NCI-H446 (cell line): ENCODE results near the gene NRG3.

Experiments used
- DNase-seq, 2 experiments: peaks; one replicate each; lab custom pipeline; 2025; lab: John Stamatoyannopoulos, UW

NRG3 gene

DNA sequence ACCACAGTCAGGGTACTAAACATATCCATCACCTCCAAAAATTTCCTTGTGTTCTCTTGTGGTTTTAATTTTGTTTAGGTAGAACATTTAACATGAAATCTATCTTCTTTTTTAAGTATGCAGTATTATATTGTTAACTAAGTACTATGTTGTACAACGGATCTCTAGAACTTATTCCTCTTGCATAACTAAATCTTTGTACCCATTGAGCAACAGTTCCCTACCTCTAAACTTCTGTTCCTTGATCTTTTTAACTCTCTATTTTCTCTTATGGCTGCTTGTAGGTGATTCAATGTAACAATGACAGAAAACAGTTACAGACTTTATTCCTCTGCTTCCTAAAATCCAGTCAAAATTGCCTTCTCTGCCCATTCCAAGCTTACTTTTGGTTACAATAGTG lies 9.9 kb downstream of the NRG3 start:
- no peak for DNase-seq

DNA sequence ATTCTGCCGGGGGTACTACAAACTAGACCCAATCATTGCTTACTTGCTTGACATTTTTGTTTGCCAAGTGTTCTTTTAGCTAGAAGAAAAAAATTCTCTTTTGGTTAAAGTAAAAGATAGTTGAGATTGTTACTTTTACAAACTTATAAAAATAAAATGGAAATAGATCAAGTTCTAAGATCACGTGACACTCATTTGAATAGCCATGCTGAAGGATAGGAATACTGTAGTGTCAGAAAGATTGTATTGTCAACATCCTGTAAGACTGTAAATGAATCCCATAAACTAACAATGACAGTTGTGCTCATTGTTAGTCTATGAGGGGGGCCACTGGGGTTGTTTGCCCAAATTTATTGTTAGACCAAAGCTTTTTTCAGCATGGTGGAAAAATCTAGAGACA lies 10.5 kb downstream of the NRG3 start:
- no peak for DNase-seq

DNA sequence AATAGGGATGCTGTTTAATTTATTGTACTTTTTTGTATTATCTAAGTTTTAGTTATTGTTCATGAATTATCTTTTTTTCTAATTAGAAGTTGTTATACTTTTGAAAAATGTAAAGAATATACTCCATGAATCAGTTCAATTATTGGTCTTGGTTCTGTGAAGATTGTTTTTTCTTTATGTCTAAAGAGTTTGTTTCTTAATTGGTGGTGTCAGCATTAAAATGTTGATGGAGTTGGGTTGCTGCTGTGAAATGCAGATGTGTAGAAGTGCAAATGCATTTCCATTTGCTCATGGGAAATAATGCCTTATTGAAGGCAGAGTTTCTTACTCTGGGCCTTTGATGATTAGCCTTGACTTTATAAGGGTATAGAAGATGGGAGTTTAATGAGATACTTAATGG lies 11.9 kb downstream of the NRG3 start:
- no peak for DNase-seq

DNA sequence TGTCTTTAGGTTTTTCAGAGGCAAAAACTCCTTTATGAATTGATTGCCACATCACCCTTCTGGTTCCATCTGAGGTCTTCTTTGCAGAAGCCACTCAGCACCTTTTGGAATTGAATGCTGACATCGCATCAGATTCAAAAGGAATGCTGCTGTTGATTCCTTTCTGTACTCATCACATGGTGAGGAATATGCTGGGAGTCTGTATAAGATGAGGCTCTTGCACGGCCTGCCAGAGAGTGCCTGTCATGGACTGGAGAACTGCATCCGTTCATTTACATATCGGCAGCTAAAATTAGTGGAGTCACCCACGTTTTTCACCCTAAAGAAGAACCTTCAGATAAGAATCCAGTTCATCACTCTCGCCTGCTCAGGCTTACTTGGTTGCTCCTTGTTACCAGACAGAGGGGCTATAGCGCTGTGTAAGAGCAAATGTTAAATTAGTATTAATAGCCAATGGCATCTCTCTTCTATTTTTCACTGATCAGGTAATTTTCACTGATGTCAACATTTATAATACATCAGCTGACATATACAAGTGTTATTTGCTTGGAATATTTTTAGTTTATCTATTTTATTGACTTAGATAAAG lies 14.3 kb downstream of the NRG3 start:
- DNase-seq, result no peak

DNA sequence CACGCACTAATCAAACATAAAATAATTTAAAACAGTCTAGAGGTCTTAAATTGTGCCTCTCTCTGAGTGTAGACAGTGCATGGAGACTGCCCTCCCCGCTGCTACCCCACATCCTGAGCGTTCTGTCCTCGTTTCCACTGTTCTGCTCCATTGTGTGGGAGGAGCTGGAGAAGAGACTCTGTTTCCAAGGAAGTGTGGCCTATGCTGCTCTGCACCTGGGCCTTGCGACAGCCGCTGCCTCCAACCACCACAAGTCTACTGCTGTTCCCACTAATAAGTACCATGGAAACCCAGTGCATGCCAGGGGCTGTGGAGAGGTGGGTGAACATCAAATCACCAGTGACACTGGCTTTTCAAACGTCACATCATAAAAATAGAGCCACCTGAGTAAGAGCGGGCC lies 19.6 kb downstream of the NRG3 start:
- DNase-seq, result no peak

DNA sequence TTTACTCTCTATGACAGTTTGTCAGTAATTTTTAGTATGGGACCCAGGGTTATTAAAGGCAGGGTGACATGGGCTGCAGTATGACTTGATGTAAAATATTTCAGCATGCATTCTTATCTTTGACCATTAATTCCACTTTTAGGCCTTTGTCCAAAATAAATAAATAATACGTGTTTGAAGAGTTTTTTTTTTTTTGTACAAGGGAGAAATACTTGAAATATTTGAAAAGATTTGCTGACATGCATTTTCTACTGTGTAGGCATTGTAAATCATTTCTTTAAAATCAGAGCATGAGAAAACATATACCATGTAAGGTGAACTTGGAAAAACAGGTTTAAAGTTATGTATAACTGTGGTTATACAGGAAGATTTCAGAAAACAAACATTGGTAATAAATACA lies 23.5 kb downstream of the NRG3 start:
- no peak for DNase-seq

DNA sequence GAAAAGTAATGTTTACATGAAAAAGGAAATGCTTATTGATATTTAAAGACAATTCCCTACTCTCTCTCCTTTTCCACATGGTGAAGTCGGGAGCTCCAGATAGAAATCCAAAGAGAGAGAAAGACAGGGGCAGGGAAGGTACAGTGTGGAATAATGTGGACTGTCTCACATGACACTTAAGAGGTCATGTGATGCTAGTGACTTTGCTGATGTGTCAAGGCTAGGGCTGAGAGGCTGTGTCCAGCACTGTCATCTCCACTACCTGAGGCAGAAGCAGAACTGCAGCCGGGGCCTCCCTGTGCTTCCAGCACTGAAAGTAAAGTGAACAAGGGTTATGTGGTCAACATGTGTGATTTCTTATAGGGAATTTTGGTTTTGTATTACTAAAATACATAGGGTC lies 26.0 kb downstream of the NRG3 start:
- DNase-seq, result no peak

DNA sequence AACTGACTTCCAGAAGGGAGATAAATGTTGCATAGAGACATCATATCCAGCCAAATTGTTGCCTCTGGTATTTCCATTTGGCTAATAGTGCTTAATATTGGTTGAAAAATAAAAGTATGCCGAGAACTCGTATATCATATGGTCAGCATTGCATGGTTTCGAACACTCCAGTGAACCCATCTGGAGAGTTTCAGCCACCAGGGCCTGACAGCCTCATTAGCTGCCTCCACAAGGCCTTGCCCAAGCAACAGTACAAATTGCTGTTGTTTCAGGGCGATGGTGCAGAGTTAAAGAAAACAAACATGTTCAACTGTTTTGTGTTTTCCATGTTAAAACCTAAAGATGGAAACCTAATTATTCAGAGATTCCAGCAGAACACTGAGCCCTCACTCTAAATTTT lies 28.5 kb downstream of the NRG3 start:
- DNase-seq, result peak in 1 of 2 experiments; percentile 49

DNA sequence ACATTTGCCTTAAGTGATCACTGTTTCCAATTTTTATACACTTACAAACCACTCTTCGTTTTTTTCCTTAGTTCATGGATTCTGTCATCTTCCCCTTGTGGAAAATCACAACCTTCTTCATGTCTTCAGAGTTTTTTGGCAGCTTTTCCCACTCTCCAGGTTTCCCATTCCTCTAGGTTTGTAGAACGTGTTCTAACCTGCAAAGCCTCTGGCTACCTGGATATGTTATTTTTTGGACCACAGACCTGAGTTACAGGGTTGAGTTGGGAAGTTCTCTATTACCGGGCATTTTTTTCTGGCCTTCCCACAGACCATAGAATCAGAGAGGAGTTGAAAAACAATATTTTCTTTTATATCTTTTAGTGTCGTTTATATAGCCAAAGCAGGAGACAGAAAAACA lies 30.2 kb downstream of the NRG3 start:
- DNase-seq, result no peak

DNA sequence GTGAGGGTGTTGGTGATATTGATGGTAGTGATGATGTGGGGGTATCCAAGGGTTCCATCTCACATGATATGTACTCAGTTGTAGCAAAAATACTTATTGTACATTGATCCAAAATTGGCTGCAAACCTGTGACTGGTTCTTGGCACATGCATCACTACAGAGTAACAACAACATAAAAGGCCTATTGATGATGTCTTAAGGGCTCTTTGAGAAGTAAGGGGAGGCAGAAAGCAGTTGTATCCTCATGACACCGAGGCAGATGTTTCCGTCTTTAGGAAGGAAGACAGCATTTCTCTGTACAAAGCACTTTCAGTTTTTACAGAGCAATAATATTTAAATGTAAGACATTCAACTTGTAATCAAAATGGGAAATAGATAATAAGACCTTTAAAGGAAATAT lies 34.5 kb downstream of the NRG3 start:
- DNase-seq, result no peak

DNA sequence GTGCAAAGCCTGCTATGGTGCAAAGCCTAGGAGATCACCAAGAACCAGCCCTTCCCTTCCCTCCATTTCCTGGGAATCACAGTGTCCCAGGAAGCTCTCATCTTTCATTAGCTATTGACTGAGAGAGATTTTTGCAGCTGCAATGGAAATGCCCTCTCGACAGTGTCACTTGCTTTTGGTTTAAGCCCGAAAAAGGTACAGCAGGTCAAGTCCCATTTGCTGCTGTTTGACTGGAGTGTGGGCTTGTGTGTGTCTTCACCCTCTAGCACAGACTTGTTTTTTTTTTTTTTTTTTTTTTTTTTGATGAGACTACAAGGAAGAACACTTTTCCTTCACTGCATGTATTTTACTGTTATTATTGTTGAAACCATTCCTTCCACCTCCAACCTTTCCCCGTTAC lies 36.3 kb downstream of the NRG3 start:
- no peak for DNase-seq

DNA sequence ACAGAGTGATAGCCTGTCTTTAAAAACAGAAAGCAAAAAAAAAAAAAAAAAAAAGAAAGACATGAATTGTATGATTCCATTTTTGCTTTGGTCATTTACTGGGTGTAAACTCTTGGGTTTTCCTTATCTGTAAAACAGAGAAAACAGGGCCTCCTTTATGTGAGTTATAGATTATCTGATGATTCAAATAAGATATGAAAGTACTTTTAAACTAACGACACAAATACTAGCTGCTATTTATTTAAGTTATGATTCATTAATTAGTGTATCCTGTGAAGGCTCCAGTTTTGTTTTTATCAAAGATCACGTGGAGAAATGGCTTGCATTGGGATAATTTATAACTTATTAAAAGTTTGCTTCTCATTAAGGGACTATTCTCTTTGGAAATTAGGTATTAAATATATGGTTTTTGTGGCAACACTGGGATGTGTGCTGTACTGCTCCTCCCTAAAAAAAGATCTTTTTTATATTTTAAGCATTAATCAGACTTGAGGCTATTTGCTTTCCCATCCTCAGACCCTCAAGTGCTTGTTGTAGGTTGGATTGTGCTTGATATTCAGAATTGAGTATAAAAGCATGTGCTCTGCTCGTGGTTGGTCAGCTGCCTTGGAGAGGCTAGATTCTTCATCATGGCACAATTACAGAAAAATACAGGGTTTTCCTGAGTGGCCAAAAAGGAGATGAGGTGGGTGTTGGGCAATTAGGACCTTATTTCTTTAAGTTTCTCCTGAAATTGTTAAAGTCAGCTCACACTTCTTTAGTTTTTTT lies 39.9 kb downstream of the NRG3 start:
- DNase-seq, result no peak

DNA sequence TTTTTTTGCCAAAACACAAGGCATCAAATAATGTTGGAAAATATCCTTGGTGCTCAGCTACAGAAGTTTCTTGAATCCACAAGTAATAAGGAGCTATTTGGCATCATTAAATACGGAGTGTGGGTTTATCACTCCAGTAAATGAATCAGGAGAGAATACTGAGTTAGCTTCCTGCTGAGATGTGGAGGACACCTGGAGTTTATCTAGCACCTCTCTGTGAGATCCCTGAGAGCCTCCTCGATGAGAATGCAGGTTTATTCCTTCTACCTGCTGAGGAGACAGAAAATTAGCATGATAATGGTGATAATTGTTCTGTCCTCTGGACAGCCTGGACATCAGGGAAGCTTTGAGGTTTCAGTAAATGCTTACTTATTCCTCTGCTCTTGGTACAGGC lies 40.5 kb downstream of the NRG3 start:
- DNase-seq, result no peak

DNA sequence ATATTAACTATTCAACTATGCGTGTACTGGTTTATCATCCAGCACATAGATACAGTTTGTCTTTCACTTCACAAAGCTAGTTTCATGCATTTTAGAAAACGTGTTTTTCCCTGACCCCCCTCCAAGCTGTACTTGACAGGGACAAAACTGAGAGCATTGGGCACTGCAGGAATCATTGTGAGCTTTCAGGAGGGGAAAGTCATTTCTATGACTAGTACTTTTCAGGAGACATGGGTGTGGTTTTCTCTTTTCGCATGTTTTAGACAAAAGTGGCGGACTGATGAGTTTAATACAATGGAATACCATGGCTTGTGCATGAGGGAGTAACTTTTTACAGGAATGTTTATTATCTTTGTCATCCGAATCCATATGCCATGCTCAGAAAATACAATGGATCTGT lies 42.7 kb downstream of the NRG3 start:
- DNase-seq, result no peak

DNA sequence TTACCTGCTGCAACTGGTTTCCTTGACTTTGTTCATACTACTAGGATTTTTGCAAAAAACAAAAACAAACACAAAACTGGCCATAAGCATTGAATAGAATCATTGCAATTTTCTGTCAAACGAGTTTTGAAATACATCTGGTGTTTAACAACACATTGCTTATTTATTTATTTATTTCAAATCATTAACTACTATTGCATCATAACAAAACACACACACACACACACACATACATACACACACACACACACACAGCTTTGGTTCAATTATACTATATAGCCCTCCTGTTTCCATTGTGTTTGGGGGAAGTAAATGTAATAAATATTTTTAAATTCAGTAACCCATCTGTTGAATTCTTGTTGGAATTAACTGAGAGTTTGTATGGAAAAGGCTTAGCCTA lies 43.8 kb downstream of the NRG3 start:
- DNase-seq, result no peak

DNA sequence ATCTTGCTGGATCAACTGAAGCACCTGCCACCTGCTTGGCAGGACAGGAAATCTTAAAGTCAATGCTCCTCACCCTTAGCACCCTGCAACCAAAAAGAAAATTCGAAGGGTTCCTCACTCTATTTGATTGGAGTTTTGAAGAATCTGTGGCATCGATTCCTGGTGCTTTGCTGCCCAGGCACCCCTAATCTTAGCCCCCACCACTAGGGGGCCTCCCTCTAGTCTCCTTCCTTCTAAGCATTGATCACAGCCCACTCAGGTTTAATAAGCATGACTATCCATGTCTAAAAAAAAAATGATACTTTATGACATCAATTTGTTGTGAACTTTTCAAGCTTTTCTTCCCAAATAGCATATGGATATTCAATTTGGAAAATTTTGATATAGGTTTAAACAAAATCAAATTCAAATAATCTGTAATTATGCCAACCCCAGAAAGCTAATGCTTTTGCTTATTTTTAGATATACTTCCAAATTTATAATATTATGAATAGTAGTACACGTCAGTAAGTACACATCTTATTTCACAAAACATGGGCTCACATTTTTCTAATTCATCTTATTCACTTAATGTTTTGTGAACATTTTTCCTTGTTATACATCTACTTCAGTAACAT lies 45.3 kb downstream of the NRG3 start:
- peak in 1 of 2 experiments; percentile 1 for DNase-seq

DNA sequence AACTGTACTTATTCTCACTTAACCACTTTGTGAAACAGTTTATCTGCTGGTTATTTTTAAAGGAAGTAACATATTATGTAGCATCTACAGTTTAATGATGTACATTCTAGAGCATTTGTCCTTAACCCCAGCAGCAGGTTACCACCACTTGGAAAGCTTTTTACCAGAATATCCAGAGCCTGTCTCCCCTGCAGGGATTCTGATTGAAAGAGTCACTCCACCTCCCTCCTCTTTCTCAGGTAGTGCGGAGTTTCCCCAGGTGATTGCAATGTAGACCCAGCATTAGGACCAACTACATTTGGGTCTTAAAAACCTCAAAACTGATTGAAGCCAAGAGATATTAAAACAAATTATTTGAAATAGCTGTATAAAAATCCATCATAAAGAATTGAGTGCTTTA lies 53.1 kb downstream of the NRG3 start:
- no peak for DNase-seq

DNA sequence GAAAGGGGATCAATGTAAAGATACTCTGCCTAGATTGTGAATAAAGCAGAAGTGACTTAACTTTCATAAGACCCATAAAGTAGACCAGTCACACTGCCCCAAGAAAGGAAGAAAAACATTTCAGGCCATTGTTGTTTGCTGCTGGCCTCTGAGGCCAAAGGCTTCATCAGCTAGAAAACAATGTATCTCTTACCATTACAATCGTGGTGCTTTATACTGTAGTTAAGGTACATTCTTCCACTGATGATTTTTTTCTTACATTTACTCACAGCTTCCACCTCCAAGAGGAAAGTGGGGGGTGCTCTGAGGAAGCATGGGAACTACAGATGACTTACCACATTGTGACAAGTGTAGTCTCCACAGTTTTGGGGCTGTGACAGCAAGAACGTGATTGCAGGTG lies 68.6 kb downstream of the NRG3 start:
- no peak for DNase-seq

DNA sequence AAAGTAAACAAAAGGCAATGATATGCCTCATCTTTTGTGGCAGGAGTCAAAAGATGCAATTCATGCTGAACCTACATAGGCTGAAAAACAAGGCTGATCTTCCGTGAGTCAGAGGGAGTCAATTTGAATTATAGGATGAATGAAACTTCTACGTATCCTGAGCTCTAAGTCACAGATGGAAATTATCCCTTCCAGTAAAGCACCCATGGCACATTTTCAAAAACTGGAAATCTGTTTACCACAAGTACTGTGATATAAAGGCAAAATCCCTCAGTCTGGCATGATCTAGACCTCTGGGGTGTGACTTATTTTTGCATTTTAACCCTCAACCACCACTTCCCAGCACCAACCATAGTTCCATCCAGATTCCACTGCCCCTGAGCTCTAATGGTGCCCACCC lies 69.6 kb downstream of the NRG3 start:
- peak in 1 of 2 experiments; percentile 32 for DNase-seq

DNA sequence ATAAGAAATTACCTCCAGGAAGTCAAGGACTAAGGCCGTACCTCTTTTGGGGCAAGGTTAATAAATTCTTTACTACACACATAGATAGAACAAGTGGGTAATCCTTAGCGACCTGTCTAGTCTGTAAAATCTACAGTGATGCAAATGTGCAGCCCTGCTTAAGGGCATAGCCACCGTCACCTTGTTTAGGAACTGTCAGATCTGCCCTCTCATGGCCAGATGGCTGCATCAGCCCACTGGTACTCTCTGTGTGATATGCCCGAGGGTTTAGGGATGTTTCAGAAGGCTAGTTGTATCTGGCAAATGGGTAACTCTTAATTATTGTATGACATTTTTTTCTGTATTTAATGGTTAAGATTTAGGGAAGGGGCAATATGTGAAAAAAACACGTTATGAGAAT lies 74.3 kb downstream of the NRG3 start:
- no peak for DNase-seq

DNA sequence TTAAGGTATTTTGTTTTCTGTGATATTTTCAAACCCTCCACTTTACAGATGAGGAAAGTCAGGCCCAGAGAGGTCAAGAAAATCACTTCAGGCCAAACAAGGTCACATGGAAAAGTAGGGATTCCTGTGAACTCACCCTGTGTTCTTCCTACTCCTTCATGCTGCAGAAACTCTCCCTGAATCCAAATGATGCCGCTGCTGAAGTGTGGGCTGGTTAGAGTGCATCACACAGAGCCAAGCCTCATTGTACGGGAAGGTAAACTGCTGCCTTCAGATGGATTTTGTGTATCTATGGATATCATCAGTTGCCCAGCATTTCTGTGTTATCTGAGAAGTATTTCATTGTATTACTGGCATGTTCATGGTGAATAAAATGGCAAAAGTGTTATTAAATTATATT lies 75.4 kb downstream of the NRG3 start:
- DNase-seq, result no peak

DNA sequence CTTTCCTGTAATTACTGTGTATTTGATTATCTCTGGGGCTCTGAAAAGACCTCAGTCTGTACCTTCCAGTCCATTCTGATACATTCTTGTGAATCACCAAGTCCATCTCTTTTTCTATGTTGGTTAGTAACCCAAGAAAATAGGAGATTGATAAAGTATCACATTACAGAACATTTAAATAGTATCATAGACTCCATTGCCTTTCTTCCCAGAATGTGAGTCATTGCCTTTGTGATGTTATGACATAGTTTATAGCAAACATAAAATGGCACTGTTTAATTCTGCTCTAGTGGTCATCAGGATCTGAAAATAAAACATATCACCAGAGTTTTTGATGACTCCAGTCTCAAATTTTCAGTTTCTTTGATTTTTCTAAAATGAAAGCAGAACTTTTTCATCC lies 78.4 kb downstream of the NRG3 start:
- no peak for DNase-seq

DNA sequence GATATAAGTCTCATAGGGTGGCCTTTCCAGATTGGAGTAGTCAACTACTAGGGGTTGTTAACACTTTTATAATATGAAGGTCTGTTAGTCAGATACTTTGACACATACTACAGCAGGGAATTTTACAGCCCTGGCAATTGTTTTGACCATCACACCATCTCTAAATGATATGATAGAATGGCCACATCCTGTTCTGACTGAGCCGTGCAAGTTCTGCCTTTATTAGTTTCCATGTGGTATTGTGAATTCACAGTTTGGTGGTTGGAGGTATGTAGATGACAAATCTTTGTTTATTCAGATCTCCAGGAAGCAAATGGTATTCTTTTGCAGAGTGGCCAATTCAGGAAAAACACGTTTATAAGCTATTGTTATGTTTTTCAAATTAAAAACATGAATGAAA lies 83.0 kb downstream of the NRG3 start:
- no peak for DNase-seq

DNA sequence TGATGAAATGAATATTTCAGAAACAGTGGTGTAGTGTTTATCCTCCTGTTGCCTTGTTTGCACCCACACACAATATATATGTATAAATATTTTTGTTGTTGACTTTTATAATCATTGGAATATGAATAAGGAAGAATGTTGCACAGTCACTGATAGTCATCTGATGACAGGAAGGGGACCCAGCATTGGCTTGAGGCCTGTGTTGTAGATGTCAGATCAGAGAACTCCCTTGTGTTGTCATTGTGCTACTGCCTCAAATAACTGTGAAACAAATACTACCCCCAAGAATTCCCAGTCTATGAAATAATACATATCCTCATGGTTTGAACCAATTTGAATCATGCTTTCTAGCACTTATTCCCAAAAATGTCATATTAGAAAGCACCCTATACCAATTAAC lies 84.0 kb downstream of the NRG3 start:
- DNase-seq, result no peak
